CD4-positive, alpha-beta memory T cell (primary cell): ENCODE measurements around the gene GGT6. TPM values are rescaled to one million over a fixed set of nuclear protein-coding genes. Genes with fewer than 3 reads are reported as not detected.

ENCODE experiments used
- CTCF ChIA-PET: fragments of 350-600 bp; sonication (Branson Sonifier 250); formaldehyde crosslinking; loops from one replicate; lab custom pipeline; 2021; ENCODE audit warnings: inconsistent platforms; ENCODE audit not compliant: partially characterized antibody; lab: Charles Lee
- POLR2A ChIA-PET: fragments of 350-600 bp; sonication (Branson Sonifier 250); formaldehyde crosslinking; loops from one replicate; lab custom pipeline; 2021; ENCODE audit not compliant: partially characterized antibody; lab: Charles Lee
- DNase-seq, 5 donors: peaks; one replicate each; pipeline versions ENCODE4 v3.0.0 to v3.0.0-alpha.2; 2020 to 2022; ENCODE audit warnings: mixed read lengths in 1 of 5
- H3K27ac ChIP-seq: one replicate; pipeline ENCODE4 v1.7.0; 2013; ENCODE audit warnings: low read depth, low read length
- H3K27me3 ChIP-seq: 2 replicates; pipeline ENCODE4 v1.7.0; 2013; ENCODE audit warnings: mild to moderate bottlenecking, low read length, moderate library complexity; ENCODE audit not compliant: insufficient read depth
- H3K36me3 ChIP-seq: 2 replicates; pipeline ENCODE4 v1.7.0; 2013; ENCODE audit warnings: mild to moderate bottlenecking, low read length, moderate library complexity; ENCODE audit not compliant: insufficient read depth
- H3K4me1 ChIP-seq: 2 replicates; pipeline ENCODE4 v1.7.0; 2013; ENCODE audit warnings: mild to moderate bottlenecking, low read length, moderate library complexity; ENCODE audit not compliant: insufficient read depth
- H3K4me3 ChIP-seq, 2 donors: one replicate each; pipeline ENCODE4 v1.7.0; 2013; ENCODE audit warnings: low read length in 2 of 2, mild to moderate bottlenecking in 1 of 2
- H3K9me3 ChIP-seq, 2 donors: one replicate each; pipeline ENCODE4 v1.7.0; 2013; ENCODE audit warnings: low read length in 2 of 2, control low read depth in 1 of 2; ENCODE audit not compliant: control insufficient read depth in 1 of 2
- H3K27ac Mint-ChIP-seq, 7 donors: one replicate each; pipeline ENCODE4 v1.8.0; 2020 to 2021; ENCODE audit warnings: mixed read lengths in 7 of 7, mild to moderate bottlenecking in 6 of 7, inconsistent platforms in 3 of 7, moderate library complexity in 3 of 7
- H3K27me3 Mint-ChIP-seq, 2 donors: one replicate each; pipeline ENCODE4 v1.8.0; 2020 to 2021; ENCODE audit warnings: mixed read lengths in 2 of 2
- H3K36me3 Mint-ChIP-seq, 2 donors: one replicate each; pipeline ENCODE4 v1.8.0; 2020 to 2021; ENCODE audit warnings: mixed read lengths in 2 of 2, inconsistent platforms in 1 of 2, mild to moderate bottlenecking in 1 of 2
- H3K4me1 Mint-ChIP-seq, 4 donors: one replicate each; pipeline ENCODE4 v1.8.0; 2020 to 2021; ENCODE audit warnings: mixed read lengths in 4 of 4, mild to moderate bottlenecking in 1 of 4
- H3K4me3 Mint-ChIP-seq, 8 donors: one replicate each; pipeline ENCODE4 v1.8.0; 2020 to 2021; ENCODE audit warnings: mixed read lengths in 8 of 8, mild to moderate bottlenecking in 7 of 8, moderate library complexity in 6 of 8, inconsistent platforms in 3 of 8
- H3K9me3 Mint-ChIP-seq, 8 donors: one replicate each; pipeline ENCODE4 v1.8.0; 2020 to 2021; ENCODE audit warnings: mixed read lengths in 8 of 8, mild to moderate bottlenecking in 5 of 8, inconsistent platforms in 3 of 8, moderate library complexity in 1 of 8
- intact Hi-C: fragments of 100-400 bp; cut with micrococcal nuclease; formaldehyde crosslinking; loops from one replicate; pipeline ENCODE4 v1.15.1; 2023
- polyA plus RNA-seq, 2 donors: library from polyadenylated mRNA; unstranded; fragments of 300-500 nt; fragmentation: Illumina TruSeq; gene quantifications; one replicate each; pipeline ENCODE4 v1.2.3, GENCODE V29; 2021
- total RNA-seq, 2 experiments: library from RNA; stranded (reverse); gene quantifications; one replicate each; pipeline ENCODE4 v1.2.3, GENCODE V29; 2021

GGT6 gene
- total and polyA plus RNA-seq, 4 experiments from 2014 or later: not detected

- H3K4me3 Mint-ChIP-seq: peak overlapping the region in 2 of 8 donors; percentile 22 to 59
- H3K27me3 ChIP-seq: no peaks in the 10 kb centered on the region
- no peaks in the 10 kb centered on the region for H3K9me3 ChIP-seq
- H3K4me3 ChIP-seq: no peak overlapping the region
- no peak overlapping the region for H3K27ac ChIP-seq
- H3K27ac Mint-ChIP-seq: peak overlapping the region in 2 of 7 donors; percentile 35 to 64
- peaks cover 28 to 49% (median 37%) of the 10 kb centered on the region in 4 donors for H3K4me1 Mint-ChIP-seq
- no peaks in the 10 kb centered on the region for H3K9me3 Mint-ChIP-seq
- DNase-seq: no peak
- POLR2A ChIA-PET: interaction anchor here (0.7 kb wide), 1 partner anchor 711 kb away, joined by 3 read pairs; no protein-coding TSS in a partner anchor
- H3K4me1 ChIP-seq: peaks cover 30% of the 10 kb centered on the region
- intact Hi-C loops: no loop called here
- no peaks in the 10 kb centered on the region for H3K27me3 Mint-ChIP-seq
- peaks cover 8% of the 10 kb centered on the region for H3K36me3 ChIP-seq
- peaks cover 0 to 16% of the 10 kb centered on the region in 2 donors for H3K36me3 Mint-ChIP-seq
- CTCF ChIA-PET: interaction anchor here (2.4 to 3.5 kb wide), 2 partner anchors 7 to 10 kb away, joined by 12 to 26 read pairs; no protein-coding TSS in a partner anchor
Observed at GRCh38 chr17:4557626-4558346, 2.6 kb downstream of the GGT6 start.

DNA sequence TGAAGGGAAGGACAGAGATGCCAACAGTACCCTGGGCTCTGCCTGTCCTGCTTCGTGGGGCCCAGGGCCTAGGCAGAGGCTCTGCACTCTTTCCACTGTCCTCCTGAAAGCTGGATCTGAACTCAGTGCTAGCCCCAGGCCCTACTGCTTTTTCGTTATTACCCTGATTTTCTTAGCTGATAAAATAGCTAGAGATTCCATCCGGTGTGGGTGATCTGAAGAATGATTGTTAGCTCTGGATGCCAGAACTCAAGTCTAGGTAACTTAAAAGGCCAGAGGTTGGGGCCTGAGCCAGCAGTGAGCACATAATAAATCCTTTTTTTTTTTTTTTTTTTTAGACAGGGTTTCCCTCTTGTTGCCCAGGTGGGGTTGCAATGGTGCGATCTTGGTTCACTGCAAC, 3.4 kb downstream of the GGT6 start:
- intact Hi-C loops: no loop called here
- no peaks in the 10 kb centered on the region for H3K27me3 ChIP-seq
- H3K4me1 ChIP-seq: peaks cover 24% of the 10 kb centered on the region
- POLR2A ChIA-PET: interaction anchor here (0.7 kb wide), 1 partner anchor 710 kb away, joined by 3 read pairs; no protein-coding TSS in a partner anchor
- no peak for DNase-seq
- H3K9me3 Mint-ChIP-seq: no peaks in the 10 kb centered on the region
- H3K27me3 Mint-ChIP-seq: no peaks in the 10 kb centered on the region
- peaks cover 4 to 21% of the 10 kb centered on the region in 2 donors for H3K36me3 Mint-ChIP-seq
- H3K4me1 Mint-ChIP-seq: peaks cover 20 to 41% (median 30%) of the 10 kb centered on the region in 4 donors
- peaks cover 15% of the 10 kb centered on the region for H3K36me3 ChIP-seq
- H3K27ac Mint-ChIP-seq: peak overlapping the region in 2 of 7 donors; percentile 30 to 80
- H3K4me3 Mint-ChIP-seq: peak overlapping the region in 2 of 8 donors; percentile 26 to 29
- H3K27ac ChIP-seq: no peak overlapping the region
- H3K9me3 ChIP-seq: no peaks in the 10 kb centered on the region
- CTCF ChIA-PET: interaction anchor here (2.4 to 3.5 kb wide), 2 partner anchors 8 to 11 kb away, joined by 12 to 26 read pairs; no protein-coding TSS in a partner anchor
- H3K4me3 ChIP-seq: no peak overlapping the region

- H3K4me1 Mint-ChIP-seq: peaks cover 17 to 34% (median 25%) of the 10 kb centered on the region in 4 donors
- Histone ChIP-seq H3K4me3 (peak overlapping the region; percentile 62 to 98), H3K36me3 (peaks cover 22% of the 10 kb centered on the region), H3K27me3 (no peaks in the 10 kb centered on the region), H3K27ac (peak overlapping the region; percentile 74), H3K4me1 (peaks cover 24% of the 10 kb centered on the region), H3K9me3 (no peaks in the 10 kb centered on the region)
- H3K9me3 Mint-ChIP-seq: no peaks in the 10 kb centered on the region
- H3K27ac Mint-ChIP-seq: peak overlapping the region; percentile 90 to 99 (median 97)
- H3K27me3 Mint-ChIP-seq: no peaks in the 10 kb centered on the region
- POLR2A ChIA-PET: interaction anchor here (1.0 to 1.8 kb wide), 4 partner anchors 7 to 413 kb away, joined by 3 to 11 read pairs (median 3); partner anchors contain the start of genes CYB5D2 and ZZEF1
- peaks cover 5 to 25% of the 10 kb centered on the region in 2 donors for H3K36me3 Mint-ChIP-seq
- no peak for DNase-seq
- intact Hi-C loops: loop anchor here (1.0 kb wide), 1 partner anchor 9 kb away; no protein-coding TSS in a partner anchor
- CTCF ChIA-PET: interaction anchor here (2.4 to 3.5 kb wide), 2 partner anchors 9 to 12 kb away, joined by 12 to 26 read pairs; no protein-coding TSS in a partner anchor
- H3K4me3 Mint-ChIP-seq: peak overlapping the region; percentile 93 to 97 (median 96)
Observed at GRCh38 chr17:4555873-4556759, 4.3 kb downstream of the GGT6 start.

DNA sequence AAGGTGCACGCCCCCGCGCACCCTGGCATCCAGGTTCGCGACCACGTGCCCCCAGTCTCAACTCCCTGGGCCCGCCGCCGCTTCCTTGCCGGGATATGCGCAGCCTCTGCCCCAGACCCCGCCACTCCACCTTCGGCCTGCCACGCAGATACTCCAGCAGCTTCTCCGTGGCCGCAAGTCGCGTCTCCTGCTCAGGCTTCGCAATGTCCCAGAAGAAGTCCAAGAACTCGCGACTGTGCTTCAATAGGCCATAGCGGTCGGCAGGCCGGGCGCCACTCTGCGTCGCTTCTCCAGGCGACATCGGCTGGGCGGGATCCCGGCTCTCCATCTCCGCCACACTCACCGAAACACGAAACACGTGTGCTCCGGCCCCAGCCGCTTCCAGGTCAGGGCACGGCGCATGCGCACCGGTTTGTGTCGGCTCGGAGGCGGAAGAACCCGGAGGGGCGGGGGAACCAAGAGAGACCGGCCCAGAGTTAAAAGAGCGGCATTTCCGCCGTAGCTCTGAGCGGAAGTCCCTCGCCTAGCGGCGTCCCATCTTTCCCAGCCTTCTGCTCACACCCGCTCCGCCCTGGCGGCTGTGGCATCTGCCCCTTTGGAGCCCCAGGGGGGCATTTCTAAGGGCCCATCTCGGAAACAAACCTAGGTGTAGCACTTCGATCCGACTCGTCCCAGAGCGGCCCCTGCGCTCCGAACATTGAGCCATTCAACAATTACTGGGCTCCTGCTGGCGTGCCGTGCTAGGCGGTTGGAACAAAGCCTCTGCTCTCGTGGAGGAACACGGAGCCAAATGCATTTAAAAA, 5.2 kb downstream of the GGT6 start, which contains the start of gene MYBBP1A:
TSS of gene MYBBP1A (minus strand) at position 388 of the 803 bp plus-strand sequence. CDS start at position 328, 60 bp downstream.
- peak; percentile 95 for DNase-seq
- ChIA-PET POLR2A (interaction anchor here (0.6 to 1.8 kb wide), 10 partner anchors 8 to 914 kb away, joined by 3 to 11 read pairs (median 3); partner anchors contain the start of genes CYB5D2, DHX33 and ZZEF1), CTCF (interaction anchor here (2.4 to 4.7 kb wide), 3 partner anchors 10 to 13 kb away, joined by 12 to 26 read pairs (median 25); no protein-coding TSS in a partner anchor)
- H3K4me3 ChIP-seq: peak within 1 kb of the TSS; percentile 62 to 98
- peaks cover 24% of the 10 kb centered on the region for H3K4me1 ChIP-seq
- peak within 1 kb of the TSS; percentile 90 to 99 (median 97) for H3K27ac Mint-ChIP-seq
- peaks cover 16 to 32% (median 24%) of the 10 kb centered on the region in 4 donors for H3K4me1 Mint-ChIP-seq
- no peaks in the 10 kb centered on the region for H3K9me3 Mint-ChIP-seq
- intact Hi-C loops: loop anchor here (1.0 kb wide), 1 partner anchor 10 kb away; no protein-coding TSS in a partner anchor
- peaks cover 31% of the 10 kb centered on the region for H3K36me3 ChIP-seq
- peak within 1 kb of the TSS; percentile 74 for H3K27ac ChIP-seq
- H3K36me3 Mint-ChIP-seq: peaks cover 10 to 33% of the 10 kb centered on the region in 2 donors
- H3K9me3 ChIP-seq: no peaks in the 10 kb centered on the region
- no peaks in the 10 kb centered on the region for H3K27me3 ChIP-seq
- H3K27me3 Mint-ChIP-seq: no peaks in the 10 kb centered on the region
- peak within 1 kb of the TSS; percentile 93 to 97 (median 96) for H3K4me3 Mint-ChIP-seq

DNA sequence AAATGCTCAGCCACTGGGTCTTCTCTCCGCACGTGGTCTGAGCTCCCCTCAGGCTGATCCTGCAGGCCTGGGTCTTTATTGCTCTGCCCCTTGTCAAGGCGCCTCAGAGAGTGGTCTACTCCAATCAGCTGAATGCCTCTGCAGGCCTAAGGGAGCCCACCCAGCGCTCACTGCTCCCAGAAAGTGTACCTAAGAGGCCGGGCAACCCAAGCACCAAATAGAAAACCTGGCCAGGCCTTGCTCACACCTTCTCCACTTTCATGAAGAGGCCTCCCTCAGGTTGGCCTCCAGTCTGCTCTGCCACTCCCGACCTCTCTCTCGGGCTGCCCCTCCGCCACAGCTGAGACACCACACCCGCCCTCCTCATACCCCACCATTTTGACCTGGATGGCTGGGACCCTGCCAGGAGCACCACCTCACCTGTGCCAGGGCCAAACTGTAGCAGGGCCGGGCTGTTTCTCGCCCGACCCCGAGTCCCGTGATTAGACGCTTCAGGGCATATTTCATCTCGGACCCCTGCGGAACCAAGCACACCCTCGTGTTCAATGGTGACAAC, 5.9 kb downstream of the GGT6 start:
- H3K27ac ChIP-seq: peak overlapping the region; percentile 74
- peaks cover 24% of the 10 kb centered on the region for H3K4me1 ChIP-seq
- no peaks in the 10 kb centered on the region for H3K27me3 Mint-ChIP-seq
- peaks cover 14 to 37% of the 10 kb centered on the region in 2 donors for H3K36me3 Mint-ChIP-seq
- H3K36me3 ChIP-seq: peaks cover 38% of the 10 kb centered on the region
- no peaks in the 10 kb centered on the region for H3K27me3 ChIP-seq
- intact Hi-C loops: no loop called here
- no peaks in the 10 kb centered on the region for H3K9me3 Mint-ChIP-seq
- peak overlapping the region; percentile 93 to 97 (median 96) for H3K4me3 Mint-ChIP-seq
- no peaks in the 10 kb centered on the region for H3K9me3 ChIP-seq
- H3K27ac Mint-ChIP-seq: peak overlapping the region; percentile 87 to 99 (median 96)
- peak overlapping the region; percentile 62 to 98 for H3K4me3 ChIP-seq
- POLR2A ChIA-PET: interaction anchor here (0.5 to 1.8 kb wide), 9 partner anchors 10 to 787 kb away, joined by 3 to 11 read pairs (median 4); partner anchors contain the start of genes CYB5D2 and ZZEF1
- H3K4me1 Mint-ChIP-seq: peaks cover 16 to 32% (median 24%) of the 10 kb centered on the region in 4 donors
- DNase-seq: no peak
- CTCF ChIA-PET: interaction anchor here (4.7 kb wide), 1 partner anchor 10 kb away, joined by 25 read pairs; no protein-coding TSS in a partner anchor
